ENCODE measurements around the gene MYRF. TPM values are rescaled to one million over a fixed set of nuclear protein-coding genes. Genes with fewer than 3 reads are reported as not detected.

Gene MYRF
- total RNA-seq, 2 experiments from 2014 or later: 0.19 to 1.1 TPM

DNA sequence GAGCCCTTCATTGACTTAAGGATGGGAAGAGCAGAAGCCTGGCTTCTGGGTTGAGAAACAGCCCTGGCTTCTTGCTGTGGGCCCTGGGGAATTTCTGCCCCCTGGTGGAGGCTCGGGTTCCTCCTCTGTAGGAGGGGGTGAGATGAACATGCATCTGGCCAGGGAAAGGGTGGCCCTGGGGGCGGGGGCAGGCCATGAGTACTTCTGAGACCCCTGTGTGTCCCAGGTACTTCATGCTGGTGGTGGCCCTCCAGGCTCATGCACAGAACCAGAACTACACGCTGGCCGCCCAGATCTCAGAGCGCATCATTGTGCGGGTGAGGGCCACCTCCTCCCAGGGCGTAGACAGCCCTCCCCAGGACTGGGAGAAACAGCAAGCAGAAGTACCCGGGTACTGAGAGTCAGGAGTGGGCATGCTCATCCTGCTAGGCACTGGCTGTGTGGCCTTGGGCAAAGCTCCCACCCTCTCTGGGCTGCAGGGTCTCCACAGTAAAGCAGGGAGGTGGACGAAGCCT is 24.2 kb downstream of the MYRF start:
- Histone ChIP-seq H3K4me3 (ENCODE audit: low read depth, low read length, poor library complexity, severe bottlenecking) (no peak overlapping the region), H3K9me2 (ENCODE audit: insufficient read depth, low read length) (no peaks in the 10 kb centered on the region), H3K4me1 (ENCODE audit: insufficient read depth, low read length, poor library complexity, severe bottlenecking) (peaks cover 9% of the 10 kb centered on the region), H4K20me1 (ENCODE audit: insufficient read depth, low read length) (no peaks in the 10 kb centered on the region), H2AFZ (ENCODE audit: low read length) (no peak overlapping the region), H3K79me2 (ENCODE audit: insufficient read depth, low read depth, low read length) (no peaks in the 10 kb centered on the region), H3K4me2 (ENCODE audit: low read length) (no peak overlapping the region), H3K27ac (ENCODE audit: low read depth, low read length, poor library complexity, severe bottlenecking) (no peak overlapping the region), H3K36me3 (ENCODE audit: insufficient read depth, low read length) (no peaks in the 10 kb centered on the region), H3K9me3 (ENCODE audit: low read length) (no peaks in the 10 kb centered on the region)
- DNase-seq (ENCODE audit: low spot score): peak; percentile 65
- no TSS peak for BruUV-seq (replicated peaks)
- TF ChIP-seq EZH2phosphoT487 (IDR thresholded peaks at IDR 0.05; ENCODE audit: borderline replicate concordance, low read depth, low read length): no peak
- TF ChIP-seq, protein P1, sequence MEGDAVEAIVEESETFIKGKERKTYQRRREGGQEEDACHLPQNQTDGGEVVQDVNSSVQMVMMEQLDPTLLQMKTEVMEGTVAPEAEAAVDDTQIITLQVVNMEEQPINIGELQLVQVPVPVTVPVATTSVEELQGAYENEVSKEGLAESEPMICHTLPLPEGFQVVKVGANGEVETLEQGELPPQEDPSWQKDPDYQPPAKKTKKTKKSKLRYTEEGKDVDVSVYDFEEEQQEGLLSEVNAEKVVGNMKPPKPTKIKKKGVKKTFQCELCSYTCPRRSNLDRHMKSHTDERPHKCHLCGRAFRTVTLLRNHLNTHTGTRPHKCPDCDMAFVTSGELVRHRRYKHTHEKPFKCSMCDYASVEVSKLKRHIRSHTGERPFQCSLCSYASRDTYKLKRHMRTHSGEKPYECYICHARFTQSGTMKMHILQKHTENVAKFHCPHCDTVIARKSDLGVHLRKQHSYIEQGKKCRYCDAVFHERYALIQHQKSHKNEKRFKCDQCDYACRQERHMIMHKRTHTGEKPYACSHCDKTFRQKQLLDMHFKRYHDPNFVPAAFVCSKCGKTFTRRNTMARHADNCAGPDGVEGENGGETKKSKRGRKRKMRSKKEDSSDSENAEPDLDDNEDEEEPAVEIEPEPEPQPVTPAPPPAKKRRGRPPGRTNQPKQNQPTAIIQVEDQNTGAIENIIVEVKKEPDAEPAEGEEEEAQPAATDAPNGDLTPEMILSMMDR (conservative IDR thresholded peaks at IDR 0.05; ENCODE audit: low read length): peak; percentile 83
- ChIA-PET POLR2A (no interaction called here), CTCF (ENCODE audit: unreplicated experiment) (no interaction called here)
- intact Hi-C loops (cut with micrococcal nuclease; ENCODE audit: unreplicated experiment): loop anchor here (1.0 kb wide), 1 partner anchor 29 kb away; no protein-coding TSS in a partner anchor

DNA sequence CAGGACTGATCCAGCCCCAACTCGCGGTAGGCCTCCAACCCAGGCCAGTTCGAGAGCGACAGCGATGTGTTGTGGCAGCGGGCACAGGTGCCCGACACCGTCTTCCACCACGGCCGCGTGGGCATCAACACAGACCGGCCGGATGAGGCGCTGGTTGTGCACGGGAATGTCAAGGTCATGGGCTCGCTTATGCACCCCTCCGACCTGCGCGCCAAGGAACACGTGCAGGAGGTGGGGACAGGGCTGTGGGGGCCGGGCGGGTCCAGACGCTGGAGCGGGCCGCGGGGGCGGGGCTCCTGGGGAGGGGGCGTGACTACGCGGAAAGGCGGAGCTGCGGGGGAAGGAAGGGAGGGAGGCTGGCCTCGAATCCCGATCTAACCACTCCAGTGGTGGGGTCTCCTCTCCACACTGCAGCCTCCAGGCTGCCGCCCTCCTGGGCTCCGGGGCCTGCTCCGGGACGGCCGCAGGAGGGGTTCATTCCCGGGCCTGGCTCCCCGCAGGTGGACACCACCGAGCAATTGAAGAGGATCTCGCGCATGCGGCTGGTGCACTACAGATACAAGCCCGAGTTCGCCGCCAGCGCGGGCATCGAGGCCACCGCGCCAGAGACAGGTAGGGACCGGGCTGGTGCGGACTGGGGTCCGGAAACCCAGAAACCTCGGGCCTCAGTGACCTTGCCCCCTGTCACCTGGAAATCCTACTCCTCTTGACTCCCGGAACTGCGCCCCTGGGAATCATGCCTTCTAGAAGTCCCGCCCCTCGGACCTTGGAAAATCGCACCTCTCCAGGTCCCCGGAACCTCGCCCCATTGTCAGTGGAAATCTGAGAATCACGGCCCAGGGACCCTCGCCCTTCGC is 25.0 kb downstream of the MYRF start:
- H4K20me1 ChIP-seq (ENCODE audit: insufficient read depth, low read length): no peaks in the 10 kb centered on the region
- H2AFZ ChIP-seq (ENCODE audit: low read length): no peak overlapping the region
- no peak for DNase-seq (ENCODE audit: low spot score)
- ChIA-PET CTCF (ENCODE audit: unreplicated experiment) (no interaction called here), POLR2A (no interaction called here)
- H3K4me3 ChIP-seq (ENCODE audit: low read depth, low read length, poor library complexity, severe bottlenecking): no peak overlapping the region
- peaks cover 5% of the 10 kb centered on the region for H3K4me1 ChIP-seq (ENCODE audit: insufficient read depth, low read length, poor library complexity, severe bottlenecking)
- no peak overlapping the region for H3K27ac ChIP-seq (ENCODE audit: low read depth, low read length, poor library complexity, severe bottlenecking)
- no peaks in the 10 kb centered on the region for H3K9me2 ChIP-seq (ENCODE audit: insufficient read depth, low read length)
- H3K4me2 ChIP-seq (ENCODE audit: low read length): no peak overlapping the region
- H3K9me3 ChIP-seq (ENCODE audit: low read length): no peaks in the 10 kb centered on the region
- TF ChIP-seq, protein P1 (conservative IDR thresholded peaks at IDR 0.05; ENCODE audit: low read length): no peak
- TF ChIP-seq EZH2phosphoT487 (IDR thresholded peaks at IDR 0.05; ENCODE audit: borderline replicate concordance, low read depth, low read length): no peak
- no TSS peak for BruUV-seq (replicated peaks)
- H3K36me3 ChIP-seq (ENCODE audit: insufficient read depth, low read length): no peaks in the 10 kb centered on the region
- intact Hi-C loops (cut with micrococcal nuclease; ENCODE audit: unreplicated experiment): no loop called here
- no peaks in the 10 kb centered on the region for H3K79me2 ChIP-seq (ENCODE audit: insufficient read depth, low read depth, low read length)

DNA sequence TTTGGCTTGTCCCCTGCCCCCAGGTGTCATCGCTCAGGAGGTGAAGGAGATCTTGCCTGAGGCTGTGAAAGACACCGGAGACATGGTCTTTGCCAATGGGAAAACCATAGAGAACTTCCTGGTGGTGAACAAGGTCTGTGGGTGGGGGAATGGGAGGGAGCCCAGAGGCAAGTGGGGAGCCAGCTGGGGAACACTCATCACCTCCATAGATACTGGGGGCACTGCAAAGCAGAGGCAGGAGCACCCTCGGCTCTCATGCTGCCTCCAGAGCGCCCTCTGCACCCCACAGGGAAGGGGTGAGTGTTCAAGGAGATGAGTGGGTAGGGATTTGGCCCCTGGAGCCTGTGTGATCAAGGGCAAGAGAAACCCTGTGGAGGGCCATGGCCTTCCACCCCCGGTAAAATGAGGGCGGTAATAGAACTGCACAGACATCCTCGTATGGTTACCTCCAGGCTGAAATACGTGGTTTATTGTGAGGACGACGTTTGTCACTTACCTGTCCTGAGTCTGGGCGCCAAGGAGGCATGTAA is 26.0 kb downstream of the MYRF start:
- ChIA-PET POLR2A (no interaction called here), CTCF (ENCODE audit: unreplicated experiment) (no interaction called here)
- Histone ChIP-seq H2AFZ (ENCODE audit: low read length) (no peak overlapping the region), H3K4me2 (ENCODE audit: low read length) (no peak overlapping the region), H3K36me3 (ENCODE audit: insufficient read depth, low read length) (no peaks in the 10 kb centered on the region), H3K79me2 (ENCODE audit: insufficient read depth, low read depth, low read length) (no peaks in the 10 kb centered on the region), H3K4me3 (ENCODE audit: low read depth, low read length, poor library complexity, severe bottlenecking) (no peak overlapping the region), H4K20me1 (ENCODE audit: insufficient read depth, low read length) (no peaks in the 10 kb centered on the region), H3K9me2 (ENCODE audit: insufficient read depth, low read length) (no peaks in the 10 kb centered on the region), H3K4me1 (ENCODE audit: insufficient read depth, low read length, poor library complexity, severe bottlenecking) (no peaks in the 10 kb centered on the region), H3K27ac (ENCODE audit: low read depth, low read length, poor library complexity, severe bottlenecking) (no peak overlapping the region), H3K9me3 (ENCODE audit: low read length) (no peaks in the 10 kb centered on the region)
- TF ChIP-seq, protein P1 (conservative IDR thresholded peaks at IDR 0.05; ENCODE audit: low read length): 0 out of 2 replicates have a peak, but pooled peaks have one; percentile 17
- no peak for TF ChIP-seq EZH2phosphoT487 (IDR thresholded peaks at IDR 0.05; ENCODE audit: borderline replicate concordance, low read depth, low read length)
- intact Hi-C loops (cut with micrococcal nuclease; ENCODE audit: unreplicated experiment): no loop called here
- no peak for DNase-seq (ENCODE audit: low spot score)
- no TSS peak for BruUV-seq (replicated peaks)

All from OCI-LY7 (cell line).